A549 (cell line): Measurements from ENCODE around the gene RASD2.

Experiments
- EP300 ChIP-seq, 2 experiments: fragments of >200 bp; sonication (Bioruptor Twin); formaldehyde crosslinking; IDR thresholded peaks; 2 replicates in 1 of 2; 3 replicates in 1 of 2; pipeline ENCODE4 v1.6.1; 2016 to 2017
- HMGXB4 ChIP-seq: fragments of 250-450 bp; sonication (Bioruptor Pico); IDR thresholded peaks from 2 replicates; pipeline ENCODE4 v1.5.0; 2021; ENCODE audit warnings: mild to moderate bottlenecking, moderate library complexity, borderline replicate concordance
- KDM5A ChIP-seq: fragments of 200-600 bp; sonication (generic); IDR thresholded peaks from 2 replicates; pipeline ENCODE4 v1.6.1; 2016; ENCODE audit warnings: antibody characterized with exemption, mild to moderate bottlenecking
- PBX3 ChIP-seq: IDR thresholded peaks from 2 replicates; pipeline ENCODE4 v1.6.1; 2012
- POLR2A ChIP-seq: IDR thresholded peaks from 2 replicates; pipeline ENCODE4 v1.6.1; 2012; ENCODE audit warnings: mild to moderate bottlenecking, low read length
- POLR2AphosphoS2 ChIP-seq: conservative IDR thresholded peaks from 2 replicates; pipeline ENCODE4 v1.6.1; 2012; ENCODE audit warnings: low read length, improper control_type of control experiment, inconsistent platforms
- TF ChIP-seq, protein P1 (sequence below): fragments of >200 bp; sonication (Bioruptor Twin); formaldehyde crosslinking; IDR thresholded peaks from 3 replicates; pipeline ENCODE4 v1.5.1; 2016
- TF ChIP-seq, protein P2 (sequence below): fragments of 250-450 bp; sonication (Bioruptor Pico); IDR thresholded peaks from 2 replicates; pipeline ENCODE4 v1.5.0; 2020; ENCODE audit warnings: low read depth, mild to moderate bottlenecking, moderate library complexity

DNA sequence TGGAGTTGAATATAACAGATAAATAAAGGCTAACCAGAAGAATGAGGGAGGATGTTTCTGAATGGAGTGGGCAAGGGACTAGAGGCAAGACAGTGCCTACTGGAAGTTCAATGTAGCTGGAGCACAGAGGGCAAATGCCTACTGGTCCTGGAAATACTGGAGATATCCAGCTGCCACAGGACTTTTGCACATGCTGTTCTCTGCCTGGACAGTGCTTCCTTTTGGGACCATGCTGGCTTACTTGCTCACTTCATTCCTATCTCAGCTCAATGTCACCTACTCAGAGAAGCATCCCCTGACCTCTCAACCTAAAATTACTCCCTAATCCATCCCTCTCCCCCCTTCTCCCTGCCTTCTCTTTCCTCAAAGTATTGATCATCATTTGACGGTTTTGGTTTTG, 20.2 kb downstream of the RASD2 start:
- TF ChIP-seq POLR2A, result no peak
- TF ChIP-seq, protein P1, sequence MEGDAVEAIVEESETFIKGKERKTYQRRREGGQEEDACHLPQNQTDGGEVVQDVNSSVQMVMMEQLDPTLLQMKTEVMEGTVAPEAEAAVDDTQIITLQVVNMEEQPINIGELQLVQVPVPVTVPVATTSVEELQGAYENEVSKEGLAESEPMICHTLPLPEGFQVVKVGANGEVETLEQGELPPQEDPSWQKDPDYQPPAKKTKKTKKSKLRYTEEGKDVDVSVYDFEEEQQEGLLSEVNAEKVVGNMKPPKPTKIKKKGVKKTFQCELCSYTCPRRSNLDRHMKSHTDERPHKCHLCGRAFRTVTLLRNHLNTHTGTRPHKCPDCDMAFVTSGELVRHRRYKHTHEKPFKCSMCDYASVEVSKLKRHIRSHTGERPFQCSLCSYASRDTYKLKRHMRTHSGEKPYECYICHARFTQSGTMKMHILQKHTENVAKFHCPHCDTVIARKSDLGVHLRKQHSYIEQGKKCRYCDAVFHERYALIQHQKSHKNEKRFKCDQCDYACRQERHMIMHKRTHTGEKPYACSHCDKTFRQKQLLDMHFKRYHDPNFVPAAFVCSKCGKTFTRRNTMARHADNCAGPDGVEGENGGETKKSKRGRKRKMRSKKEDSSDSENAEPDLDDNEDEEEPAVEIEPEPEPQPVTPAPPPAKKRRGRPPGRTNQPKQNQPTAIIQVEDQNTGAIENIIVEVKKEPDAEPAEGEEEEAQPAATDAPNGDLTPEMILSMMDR, result no peak
- TF ChIP-seq, protein P2, sequence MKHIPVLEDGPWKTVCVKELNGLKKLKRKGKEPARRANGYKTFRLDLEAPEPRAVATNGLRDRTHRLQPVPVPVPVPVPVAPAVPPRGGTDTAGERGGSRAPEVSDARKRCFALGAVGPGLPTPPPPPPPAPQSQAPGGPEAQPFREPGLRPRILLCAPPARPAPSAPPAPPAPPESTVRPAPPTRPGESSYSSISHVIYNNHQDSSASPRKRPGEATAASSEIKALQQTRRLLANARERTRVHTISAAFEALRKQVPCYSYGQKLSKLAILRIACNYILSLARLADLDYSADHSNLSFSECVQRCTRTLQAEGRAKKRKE (CRISPR knock-in tag), result no peak
- no peak for TF ChIP-seq POLR2AphosphoS2
- TF ChIP-seq HMGXB4 (CRISPR knock-in tag), result no peak
- TF ChIP-seq EP300 (IDR thresholded peaks at IDR 0.05), result no peak
- no peak for TF ChIP-seq KDM5A
- no peak for TF ChIP-seq PBX3
